RWPE2 (cell line): ENCODE results near the gene FCHSD2.

Experiments
- ATAC-seq: fragments of 200-7000 bp; cut with Tn5 transposase; 3 replicates; pipeline ENCODE4 v1.9.1; 2021; ENCODE audit warnings: low read depth
- DNase-seq: peaks from one replicate; pipeline ENCODE4 v3.0.0-alpha.2; 2020; ENCODE audit warnings: low spot score
- H3K27ac ChIP-seq: fragments of 450-650 bp; 2 replicates; pipeline ENCODE4 v1.5.1; 2017; ENCODE audit warnings: mild to moderate bottlenecking; ENCODE audit not compliant: poor library complexity, severe bottlenecking
- H3K27me3 ChIP-seq: fragments of 250-450 bp; sonication (Bioruptor Pico); 2 replicates; pipeline ENCODE4 v1.5.1; 2021; ENCODE audit warnings: mild to moderate bottlenecking, moderate library complexity; ENCODE audit not compliant: insufficient read depth, poor library complexity, severe bottlenecking
- H3K36me3 ChIP-seq: fragments of 250-450 bp; sonication (Bioruptor Pico); 2 replicates; pipeline ENCODE4 v1.5.1; 2020; ENCODE audit warnings: low read depth, mild to moderate bottlenecking, moderate library complexity
- H3K4me1 ChIP-seq: fragments of 250-450 bp; sonication (Bioruptor Pico); 2 replicates; pipeline ENCODE4 v1.5.1; 2021; ENCODE audit warnings: mild to moderate bottlenecking, moderate library complexity; ENCODE audit not compliant: insufficient read depth, poor library complexity, severe bottlenecking
- H3K4me3 ChIP-seq: fragments of 250-450 bp; sonication (Bioruptor Pico); 2 replicates; pipeline ENCODE4 v1.5.1; 2021; ENCODE audit warnings: mild to moderate bottlenecking, moderate library complexity; ENCODE audit not compliant: severe bottlenecking
- H3K9me3 ChIP-seq: fragments of 250-450 bp; sonication (Bioruptor Pico); 2 replicates; pipeline ENCODE4 v1.5.1; 2021; ENCODE audit warnings: mild to moderate bottlenecking, moderate library complexity; ENCODE audit not compliant: severe bottlenecking
- CTCF ChIP-seq: fragments of 450-650 bp; IDR thresholded peaks from one replicate; pipeline ENCODE4 v1.5.1; 2017; ENCODE audit warnings: mild to moderate bottlenecking, moderate library complexity; ENCODE audit not compliant: poor library complexity, severe bottlenecking

FCHSD2 gene

GRCh38 chr11:72972496-72973128 is 169.5 kb downstream of the FCHSD2 start:
- ATAC-seq (peak; percentile 36; the same call in 2 of the 3 replicates), DNase-seq (no peak)
- Histone ChIP-seq H3K36me3 (peaks cover 5% of the 10 kb centered on the region; the same call in 1 of the 2 replicates), H3K27me3 (no peaks in the 10 kb centered on the region), H3K9me3 (no peaks in the 10 kb centered on the region), H3K4me1 (peaks cover 30% of the 10 kb centered on the region), H3K4me3 (no peak overlapping the region), H3K27ac (no peak overlapping the region)
- no peak for TF ChIP-seq CTCF

GRCh38 chr11:72971192-72971967 is 170.7 kb downstream of the FCHSD2 start:
- H3K4me3 ChIP-seq: no peak overlapping the region
- no peaks in the 10 kb centered on the region for H3K27me3 ChIP-seq
- no peak for ATAC-seq
- H3K36me3 ChIP-seq: peaks cover 5% of the 10 kb centered on the region; the same call in 1 of the 2 replicates
- H3K4me1 ChIP-seq: peaks cover 29% of the 10 kb centered on the region
- no peak overlapping the region for H3K27ac ChIP-seq
- H3K9me3 ChIP-seq: no peaks in the 10 kb centered on the region
- TF ChIP-seq CTCF: no peak
- DNase-seq: no peak

GRCh38 chr11:72970557-72971118 is 171.5 kb downstream of the FCHSD2 start:
- TF ChIP-seq CTCF: no peak
- no peak for DNase-seq
- ATAC-seq: no peak
- Histone ChIP-seq H3K27me3 (no peaks in the 10 kb centered on the region), H3K27ac (no peak overlapping the region), H3K4me3 (no peak overlapping the region), H3K4me1 (peaks cover 23% of the 10 kb centered on the region), H3K9me3 (no peaks in the 10 kb centered on the region), H3K36me3 (peaks cover 5% of the 10 kb centered on the region; the same call in 1 of the 2 replicates)

- no peak overlapping the region for H3K4me3 ChIP-seq
- no peak for TF ChIP-seq CTCF
- no peaks in the 10 kb centered on the region for H3K27me3 ChIP-seq
- H3K4me1 ChIP-seq: peaks cover 18% of the 10 kb centered on the region
- H3K36me3 ChIP-seq: peaks cover 5% of the 10 kb centered on the region; the same call in 1 of the 2 replicates
- no peaks in the 10 kb centered on the region for H3K9me3 ChIP-seq
- ATAC-seq: no peak
- no peak for DNase-seq
- no peak overlapping the region for H3K27ac ChIP-seq
These were observed 172.2 kb downstream of the FCHSD2 start for GRCh38 chr11:72969894-72970335.
